NCI-H2227 treated with DMSO at 0.1 percent for 48 hours (cell line): ENCODE results near the gene CACNA1C.

Source experiments
- DNase-seq: peaks from one replicate; lab custom pipeline; 2025; lab: John Stamatoyannopoulos, UW

CACNA1C gene

GRCh38 chr12:2323532-2324255 is 270.9 kb downstream of the CACNA1C start:
- DNase-seq, result no peak

DNA sequence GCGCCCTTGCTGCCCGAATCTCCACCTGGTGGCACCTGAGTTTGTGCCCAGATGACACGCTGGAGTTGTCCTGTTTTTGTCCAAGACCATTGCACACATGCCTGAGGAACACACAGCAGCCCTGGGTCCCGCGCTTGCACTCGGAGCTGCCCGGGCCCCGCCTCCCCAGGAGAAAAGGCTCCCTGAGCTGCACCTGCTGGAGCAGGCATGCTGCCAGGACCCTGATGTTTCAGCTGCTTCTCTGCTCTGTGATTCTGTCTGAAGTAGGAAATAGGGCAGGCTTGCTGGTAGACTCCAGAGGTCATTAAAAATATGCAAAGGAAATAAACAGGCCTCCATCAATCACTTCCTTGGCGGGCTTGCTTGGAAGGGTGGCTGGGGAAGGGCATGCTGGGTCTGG is 271.6 kb downstream of the CACNA1C start:
- no peak for DNase-seq

GRCh38 chr12:2325519-2325918 is 272.7 kb downstream of the CACNA1C start:
- no peak for DNase-seq

DNA sequence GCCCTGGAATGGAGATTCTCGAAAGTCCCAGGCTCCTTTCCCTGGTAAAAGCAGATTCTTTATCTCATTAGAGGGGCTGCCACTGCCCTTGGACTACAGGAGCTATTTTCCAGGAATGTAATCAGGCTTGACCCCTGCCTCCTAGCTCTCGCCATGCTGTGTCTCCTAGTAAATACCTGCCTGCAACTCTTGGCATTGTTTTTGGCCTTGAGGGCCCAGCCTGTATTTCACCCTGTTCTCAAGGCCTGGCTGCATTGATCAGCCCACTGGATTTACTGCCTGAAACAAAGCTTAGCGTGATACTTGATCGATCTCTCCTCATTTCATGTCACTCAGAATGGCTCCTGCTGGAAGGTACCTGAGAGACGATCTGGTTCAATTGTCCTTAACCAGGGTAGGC is 273.7 kb downstream of the CACNA1C start:
- DNase-seq, result no peak

DNA sequence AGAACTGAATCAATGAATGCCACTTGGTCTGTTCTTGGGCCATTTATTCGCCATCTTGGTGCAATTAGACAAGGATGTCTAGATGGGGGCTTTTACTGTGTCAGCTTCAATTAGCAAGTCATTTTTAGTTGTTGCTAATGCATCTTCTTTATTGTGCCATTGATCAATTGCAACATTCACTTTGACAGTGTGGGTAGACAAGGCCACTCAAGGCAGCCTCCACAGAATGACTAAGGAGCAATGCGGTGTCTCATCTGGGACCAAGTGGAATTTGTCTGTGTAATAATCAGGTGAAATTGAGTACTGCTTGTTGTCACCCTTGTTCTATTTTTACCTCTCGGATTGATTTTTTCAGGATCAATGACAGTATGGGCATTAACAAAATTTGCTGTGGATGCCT is 275.9 kb downstream of the CACNA1C start:
- DNase-seq, result no peak

DNA sequence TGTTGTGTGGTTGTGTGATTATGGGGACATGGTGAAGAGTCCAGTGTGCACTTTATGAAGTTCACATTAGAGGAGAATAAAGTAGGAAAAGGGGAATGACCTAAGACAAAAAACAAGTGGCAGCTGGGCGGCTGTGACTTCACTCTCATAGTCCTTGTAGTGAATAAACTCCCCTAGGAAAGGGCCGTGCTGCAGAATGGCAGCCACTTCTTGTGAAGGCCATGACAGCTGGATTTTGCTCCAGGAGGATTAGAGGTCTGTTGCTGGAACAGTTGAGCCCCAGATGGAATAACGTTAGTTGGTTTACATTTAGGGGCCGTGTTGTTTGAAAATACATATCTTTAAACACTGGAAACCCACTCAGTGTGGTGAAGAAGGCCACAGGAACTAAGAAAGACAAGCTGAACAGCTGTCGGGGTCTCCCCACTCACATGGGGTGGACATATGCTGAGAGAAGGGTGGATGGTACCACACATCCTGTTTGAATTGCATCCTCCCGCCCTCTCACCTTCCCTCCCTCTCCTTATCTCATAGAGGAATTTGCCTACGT is 276.9 kb downstream of the CACNA1C start:
- DNase-seq, result no peak

GRCh38 chr12:2332236-2332635 is 279.4 kb downstream of the CACNA1C start:
- DNase-seq, result no peak

- DNase-seq, result no peak
Observed at GRCh38 chr12:2332947-2333346, 280.2 kb downstream of the CACNA1C start.

GRCh38 chr12:2333491-2334195 is 280.9 kb downstream of the CACNA1C start:
- no peak for DNase-seq

GRCh38 chr12:2334271-2334670 is 281.5 kb downstream of the CACNA1C start:
- DNase-seq, result no peak

DNA sequence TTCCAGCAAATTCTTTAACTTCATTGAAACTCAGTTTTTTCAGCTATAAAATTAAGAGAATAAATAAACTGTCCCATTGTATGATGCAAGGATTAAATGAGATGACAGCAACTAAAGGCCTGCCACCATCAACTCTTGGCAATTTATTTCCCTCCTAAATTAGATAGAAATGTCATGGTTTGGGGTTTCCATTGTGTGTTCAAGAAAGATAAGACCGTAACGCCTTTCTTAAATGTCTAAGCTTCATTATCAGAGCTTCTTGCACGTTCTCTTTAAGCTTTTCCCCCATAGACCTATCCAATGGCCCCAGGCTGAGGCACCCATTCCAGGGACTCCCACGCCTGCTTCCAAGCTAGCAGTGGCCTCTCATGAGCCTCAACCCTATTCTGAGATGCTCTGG is 281.9 kb downstream of the CACNA1C start:
- DNase-seq, result no peak

GRCh38 chr12:2335109-2335508 is 282.3 kb downstream of the CACNA1C start:
- no peak for DNase-seq

- DNase-seq, result no peak
Observed at GRCh38 chr12:2335513-2335912, 282.7 kb downstream of the CACNA1C start.

- DNase-seq, result no peak
Observed at GRCh38 chr12:2335916-2336315, 283.1 kb downstream of the CACNA1C start.

GRCh38 chr12:2336409-2336829 is 283.6 kb downstream of the CACNA1C start:
- no peak for DNase-seq

DNA sequence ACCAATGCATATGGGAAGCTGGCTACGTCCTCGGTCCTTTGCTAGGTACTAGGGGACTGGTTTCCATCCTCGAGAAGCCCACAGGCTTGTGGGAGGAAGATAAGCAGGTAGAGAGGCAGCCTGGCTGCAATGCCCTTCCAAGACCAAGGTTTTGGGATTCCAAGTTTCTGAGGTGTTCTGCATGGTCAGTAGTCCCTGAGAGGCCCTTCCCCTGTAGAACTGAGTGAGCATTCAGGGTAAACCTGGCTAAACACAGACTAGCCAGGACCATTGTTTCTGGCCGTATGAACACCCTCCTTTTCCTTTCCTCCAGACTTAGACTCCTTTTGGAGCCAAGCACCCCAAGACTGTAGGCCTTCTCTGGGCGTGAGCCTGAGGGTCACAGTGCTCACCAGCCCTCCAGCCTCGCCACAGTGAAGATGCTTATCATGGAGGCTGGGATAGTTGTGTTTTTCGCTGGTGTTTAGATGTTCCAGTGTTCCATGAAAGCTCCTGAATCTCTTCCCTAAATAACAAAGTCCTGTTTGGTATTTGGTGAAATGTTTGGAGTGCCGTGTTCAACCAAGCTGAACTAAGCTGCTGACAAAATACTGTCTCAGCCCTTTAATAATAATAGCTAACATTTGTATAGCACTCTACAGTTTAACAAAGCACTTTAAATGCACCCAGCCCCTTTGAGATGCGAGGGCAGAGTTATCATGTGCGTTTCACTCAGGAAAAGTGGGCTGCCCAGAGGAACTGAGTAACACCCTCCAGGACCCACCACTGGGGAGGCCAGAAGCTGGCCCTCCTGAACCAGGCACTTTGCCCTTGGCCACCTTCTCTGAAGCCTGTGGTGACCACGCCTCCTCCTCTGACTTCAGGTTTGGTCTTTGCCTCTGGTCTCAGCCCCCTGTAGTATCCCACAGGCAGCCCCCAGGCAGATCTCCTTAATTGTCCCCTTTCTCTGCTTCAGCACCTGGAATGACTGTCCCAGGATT is 284.5 kb downstream of the CACNA1C start:
- DNase-seq, result no peak

DNA sequence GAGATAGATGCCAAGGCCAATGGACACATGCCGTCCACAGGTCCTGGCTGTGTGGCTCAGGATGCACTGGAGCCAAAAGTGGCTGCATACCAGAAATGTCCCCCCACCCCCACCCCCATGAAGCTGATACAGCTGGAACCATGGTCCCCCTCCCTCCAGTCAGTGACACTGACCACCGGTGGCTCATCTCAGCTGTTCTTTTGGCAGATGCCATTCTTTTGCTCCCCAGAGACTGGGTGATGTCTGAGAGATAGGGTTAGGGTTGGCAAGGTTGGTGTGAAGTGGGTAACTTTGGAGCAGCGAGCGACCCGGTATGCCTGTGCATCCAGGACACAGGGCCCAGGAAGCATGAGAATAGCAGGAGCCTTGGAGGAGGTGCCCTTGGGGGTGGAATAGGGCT is 285.6 kb downstream of the CACNA1C start:
- DNase-seq, result no peak

DNA sequence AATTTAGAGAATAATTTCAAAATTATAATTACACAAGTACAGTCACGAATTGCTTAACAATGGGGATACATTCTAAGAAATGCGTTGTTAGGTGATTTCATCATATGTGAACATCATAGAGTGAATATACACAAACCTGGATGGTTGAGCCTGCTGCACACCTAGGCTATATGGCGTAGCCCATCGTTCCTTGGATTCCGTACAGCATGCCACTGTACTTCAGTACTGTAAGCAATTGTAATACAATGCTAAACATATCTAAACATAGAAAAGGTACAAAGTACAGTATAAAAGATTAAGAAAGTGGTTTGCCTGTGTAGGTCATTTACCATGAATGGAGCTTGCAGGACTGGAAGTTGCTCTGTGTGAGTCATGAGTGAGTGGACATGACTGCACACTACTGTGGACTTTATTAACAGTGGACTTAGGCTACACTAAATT is 286.2 kb downstream of the CACNA1C start:
- DNase-seq, result no peak

GRCh38 chr12:2341051-2341751 is 288.4 kb downstream of the CACNA1C start:
- no peak for DNase-seq

- DNase-seq, result no peak
Observed at GRCh38 chr12:2341871-2342270, 289.1 kb downstream of the CACNA1C start.

DNA sequence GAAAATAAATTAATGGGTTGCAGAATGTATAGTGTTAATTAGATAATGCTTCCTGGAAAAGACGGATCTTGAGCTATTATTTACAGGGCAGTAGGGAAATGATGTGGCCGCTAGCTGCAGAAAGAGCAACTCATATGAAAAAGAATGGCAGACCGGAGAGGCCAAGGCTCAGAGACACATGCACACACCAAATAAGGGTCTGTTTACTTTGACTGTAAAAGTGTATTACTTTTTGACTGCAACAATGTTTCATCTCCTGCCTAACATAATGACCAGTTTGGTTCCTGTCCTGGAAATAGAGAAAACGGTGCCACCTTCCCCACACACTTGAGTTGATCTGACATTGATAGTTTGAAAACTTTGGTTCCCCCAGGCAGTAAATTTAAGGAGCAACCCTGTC is 290.9 kb downstream of the CACNA1C start:
- no peak for DNase-seq

DNA sequence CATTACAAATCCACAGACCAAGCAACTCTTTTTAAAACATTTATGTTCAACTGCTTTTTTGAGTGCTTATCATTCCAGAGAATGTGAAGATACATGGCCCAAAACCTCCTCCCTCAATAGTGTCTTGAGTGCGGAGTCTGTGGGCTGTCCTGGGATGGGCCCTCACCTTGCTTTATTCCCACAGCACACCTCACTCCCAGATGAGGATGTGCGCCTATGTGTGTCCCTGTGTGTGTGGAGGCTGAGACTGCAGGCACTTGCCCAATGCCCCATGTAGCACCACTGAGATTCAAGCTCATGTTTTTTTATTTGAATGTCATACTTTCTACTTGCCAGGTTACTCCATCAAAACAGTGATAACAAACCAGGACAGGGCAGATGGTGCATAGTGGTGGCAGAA is 291.7 kb downstream of the CACNA1C start:
- no peak for DNase-seq
